ENCODE measurements around the gene RNF41.

Gene RNF41

GRCh38 chr12:56158029-56158925 lies 63.4 kb downstream of the RNF41 start, which contains the start of gene MYL6:
Gene MYL6 (plus strand): TSS chr12:56158359. CDS start chr12:56158402, 43 bp downstream.
- TF ChIP-seq, protein P1, sequence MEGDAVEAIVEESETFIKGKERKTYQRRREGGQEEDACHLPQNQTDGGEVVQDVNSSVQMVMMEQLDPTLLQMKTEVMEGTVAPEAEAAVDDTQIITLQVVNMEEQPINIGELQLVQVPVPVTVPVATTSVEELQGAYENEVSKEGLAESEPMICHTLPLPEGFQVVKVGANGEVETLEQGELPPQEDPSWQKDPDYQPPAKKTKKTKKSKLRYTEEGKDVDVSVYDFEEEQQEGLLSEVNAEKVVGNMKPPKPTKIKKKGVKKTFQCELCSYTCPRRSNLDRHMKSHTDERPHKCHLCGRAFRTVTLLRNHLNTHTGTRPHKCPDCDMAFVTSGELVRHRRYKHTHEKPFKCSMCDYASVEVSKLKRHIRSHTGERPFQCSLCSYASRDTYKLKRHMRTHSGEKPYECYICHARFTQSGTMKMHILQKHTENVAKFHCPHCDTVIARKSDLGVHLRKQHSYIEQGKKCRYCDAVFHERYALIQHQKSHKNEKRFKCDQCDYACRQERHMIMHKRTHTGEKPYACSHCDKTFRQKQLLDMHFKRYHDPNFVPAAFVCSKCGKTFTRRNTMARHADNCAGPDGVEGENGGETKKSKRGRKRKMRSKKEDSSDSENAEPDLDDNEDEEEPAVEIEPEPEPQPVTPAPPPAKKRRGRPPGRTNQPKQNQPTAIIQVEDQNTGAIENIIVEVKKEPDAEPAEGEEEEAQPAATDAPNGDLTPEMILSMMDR (IDR thresholded peaks at IDR 0.05; ENCODE audit: borderline replicate concordance, insufficient read depth, low read depth, low read length), result no peak
- H3K4me3 ChIP-seq (ENCODE audit: low read depth, low read length), result peak within 1 kb of the TSS; percentile 78

- TF ChIP-seq, protein P1 (IDR thresholded peaks at IDR 0.05; ENCODE audit: borderline replicate concordance, insufficient read depth, low read depth, low read length), result peak; percentile 70
- H3K4me3 ChIP-seq (ENCODE audit: low read depth, low read length), result peak overlapping the region; percentile 54
These were observed 64.3 kb downstream of the RNF41 start for GRCh38 chr12:56157201-56158028.

- peak overlapping the region; percentile 54 for H3K4me3 ChIP-seq (ENCODE audit: low read depth, low read length)
These were observed 65.1 kb downstream of the RNF41 start for GRCh38 chr12:56156464-56157200.

DNA sequence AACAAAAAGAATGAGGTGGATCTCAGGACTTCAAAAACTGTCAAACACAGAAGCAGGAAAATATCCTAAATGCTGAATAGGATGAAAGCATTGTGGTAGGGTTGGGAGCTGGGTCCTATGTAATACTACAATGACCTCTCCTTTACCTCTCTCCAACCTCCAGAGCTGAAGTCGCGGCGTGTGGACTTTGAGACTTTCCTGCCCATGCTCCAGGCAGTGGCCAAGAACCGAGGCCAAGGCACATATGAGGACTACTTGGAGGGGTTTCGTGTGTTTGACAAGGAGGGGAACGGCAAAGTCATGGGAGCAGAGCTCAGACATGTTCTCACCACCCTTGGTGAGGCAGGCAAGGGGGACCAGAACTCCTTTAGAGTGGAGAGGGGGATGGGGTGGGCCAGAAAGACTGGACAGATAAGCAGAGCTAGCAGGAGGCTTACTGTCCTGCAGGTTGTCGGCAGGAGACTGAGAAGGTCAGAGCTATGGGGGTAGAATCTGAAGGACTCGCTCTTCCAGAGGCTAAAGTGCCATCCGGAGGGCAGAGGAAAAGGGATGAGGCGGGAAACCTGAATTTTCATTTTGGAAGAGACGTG lies 66.4 kb downstream of the RNF41 start:
- TF ChIP-seq, protein P1 (IDR thresholded peaks at IDR 0.05; ENCODE audit: borderline replicate concordance, insufficient read depth, low read depth, low read length), result no peak
- no peak overlapping the region for H3K4me3 ChIP-seq (ENCODE audit: low read depth, low read length)

- TF ChIP-seq, protein P1 (IDR thresholded peaks at IDR 0.05; ENCODE audit: borderline replicate concordance, insufficient read depth, low read depth, low read length), result no peak
- no peak overlapping the region for H3K4me3 ChIP-seq (ENCODE audit: low read depth, low read length)
These were observed 66.9 kb downstream of the RNF41 start for GRCh38 chr12:56154818-56155217.

DNA sequence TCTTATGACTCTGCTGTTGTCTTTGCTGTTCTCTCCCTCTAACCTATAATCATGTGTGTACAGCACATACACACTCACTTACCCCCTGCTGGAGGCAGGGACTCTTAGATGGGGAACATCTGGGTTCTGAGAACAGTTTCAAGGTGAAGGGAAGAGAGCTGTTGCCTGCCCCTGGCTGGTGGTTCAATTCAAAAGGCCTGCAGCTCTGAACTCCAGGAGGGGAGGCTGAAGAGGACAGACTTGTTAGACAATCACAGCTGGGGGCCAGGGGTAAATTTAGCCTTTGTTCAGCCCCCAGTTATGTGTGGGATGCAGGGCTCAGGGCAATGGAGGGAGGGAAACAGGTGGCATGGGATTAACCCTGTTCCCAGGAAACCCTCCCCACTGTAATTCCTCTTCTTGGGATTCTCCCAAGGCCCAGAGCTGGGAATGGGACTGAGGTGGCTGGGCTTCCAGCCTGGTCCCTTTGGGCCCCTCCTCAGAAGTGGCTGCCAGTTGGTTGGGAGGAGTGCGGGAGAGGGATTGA lies 67.4 kb downstream of the RNF41 start:
- no peak overlapping the region for H3K4me3 ChIP-seq (ENCODE audit: low read depth, low read length)
- TF ChIP-seq, protein P1 (IDR thresholded peaks at IDR 0.05; ENCODE audit: borderline replicate concordance, insufficient read depth, low read depth, low read length), result no peak

Measured in GM12875 (cell line).